HG02759 (cell line): ENCODE data around the gene CELSR1.

Experiments
- ATAC-seq: cut with Tn5 transposase; IDR thresholded peaks from one replicate; pipeline ENCODE4 v1.9.1; 2021; ENCODE audit warnings: mild to moderate bottlenecking, moderate library complexity; ENCODE audit not compliant: unreplicated experiment

The CELSR1 gene

GRCh38 chr22:46535876-46536536, 1.4 kb downstream of the CELSR1 start:
- no peak for ATAC-seq

GRCh38 chr22:46534901-46535630, 2.4 kb downstream of the CELSR1 start:
- no peak for ATAC-seq

GRCh38 chr22:46534177-46534776, 3.1 kb downstream of the CELSR1 start:
- ATAC-seq: no peak

DNA sequence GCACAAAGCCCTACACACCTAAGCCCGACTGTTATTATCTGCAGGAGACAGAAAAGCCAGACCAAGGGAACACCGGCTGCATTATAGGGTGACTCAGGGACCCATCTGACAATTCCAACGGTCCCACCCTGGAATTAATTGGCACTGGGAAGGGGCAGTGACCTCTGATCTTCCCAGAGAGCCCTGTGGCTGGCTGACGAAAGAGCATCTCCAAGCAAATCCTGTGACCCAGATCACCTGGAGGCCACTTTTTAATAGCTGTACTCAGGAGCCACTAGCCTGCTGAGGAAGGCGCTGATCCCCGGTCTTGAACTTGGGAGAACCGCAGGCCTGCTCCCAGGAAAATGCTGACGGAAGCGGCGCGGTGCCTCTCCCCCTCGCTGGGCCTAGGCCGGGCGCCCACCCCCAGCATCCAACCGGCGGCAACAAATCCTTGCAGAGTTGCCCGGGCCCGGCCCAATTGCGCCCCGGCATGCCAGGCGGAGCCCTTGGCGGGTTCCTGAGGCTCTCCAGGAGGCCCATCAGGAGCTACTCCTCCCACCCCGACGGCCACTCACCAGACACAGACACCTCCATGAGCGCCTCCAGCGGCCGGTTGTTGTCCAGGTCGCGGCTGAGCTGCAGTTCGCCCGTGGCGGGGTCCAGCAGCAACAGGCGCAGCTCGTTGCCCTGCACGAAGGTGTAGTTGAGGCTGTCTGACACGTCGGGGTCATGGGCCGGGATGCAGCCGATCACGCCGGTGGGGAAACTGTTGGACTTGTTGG, 4.2 kb downstream of the CELSR1 start:
- ATAC-seq: no peak

DNA sequence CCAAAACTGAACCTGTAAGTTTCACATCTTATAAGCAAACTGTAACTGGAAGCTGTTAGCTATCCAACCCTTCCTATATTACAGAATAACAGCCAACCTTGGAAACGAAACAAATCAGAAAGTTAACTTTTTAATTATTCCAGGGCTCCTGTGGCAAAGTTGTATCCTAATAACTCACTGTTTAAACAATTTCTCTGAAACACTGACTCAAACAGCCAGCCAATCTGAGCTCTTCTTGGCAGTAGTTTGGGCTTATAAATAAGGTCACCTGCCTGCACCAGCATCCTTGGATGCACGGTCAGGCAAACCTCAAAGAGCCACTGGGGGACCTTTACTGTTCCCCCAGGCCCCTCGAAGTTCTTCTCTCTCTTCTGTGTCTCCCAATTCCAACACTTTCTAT, 5.0 kb downstream of the CELSR1 start:
- ATAC-seq: no peak

GRCh38 chr22:46531581-46532175, 5.7 kb downstream of the CELSR1 start:
- no peak for ATAC-seq

- no peak for ATAC-seq
Observed at GRCh38 chr22:46528121-46528610, 9.3 kb downstream of the CELSR1 start.

- no peak for ATAC-seq
Observed at GRCh38 chr22:46526244-46526839, 11.1 kb downstream of the CELSR1 start.

- no peak for ATAC-seq
Observed at GRCh38 chr22:46525389-46526243, 11.8 kb downstream of the CELSR1 start.

- ATAC-seq: no peak
Observed at GRCh38 chr22:46524203-46524740, 13.1 kb downstream of the CELSR1 start.

GRCh38 chr22:46522797-46523196, 14.6 kb downstream of the CELSR1 start:
- ATAC-seq: no peak

DNA sequence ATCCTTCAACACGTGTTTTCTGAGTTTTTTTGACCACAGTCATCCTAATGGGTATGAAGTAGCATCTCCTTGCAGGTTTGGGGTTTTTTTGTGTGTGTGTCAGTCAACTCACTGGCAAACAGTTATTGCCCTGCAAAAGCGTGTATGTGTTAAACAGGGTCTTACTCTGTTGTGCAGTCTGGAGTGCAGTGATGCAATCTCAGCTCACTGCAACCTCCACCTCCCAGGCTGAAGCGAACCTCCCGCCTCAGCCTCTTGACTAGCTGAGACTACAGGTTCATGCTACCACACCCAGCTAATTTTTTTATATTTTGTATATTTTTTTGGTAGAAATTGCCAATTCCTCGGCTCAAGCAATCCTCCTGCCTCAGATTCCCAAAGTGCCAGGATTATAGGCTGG, 15.4 kb downstream of the CELSR1 start:
- no peak for ATAC-seq

GRCh38 chr22:46520880-46521279, 16.5 kb downstream of the CELSR1 start:
- ATAC-seq: no peak

- ATAC-seq: no peak
Observed at GRCh38 chr22:46519377-46519776, 18.0 kb downstream of the CELSR1 start.

GRCh38 chr22:46518542-46519325, 18.7 kb downstream of the CELSR1 start:
- no peak for ATAC-seq

GRCh38 chr22:46518038-46518437, 19.4 kb downstream of the CELSR1 start:
- ATAC-seq: no peak

DNA sequence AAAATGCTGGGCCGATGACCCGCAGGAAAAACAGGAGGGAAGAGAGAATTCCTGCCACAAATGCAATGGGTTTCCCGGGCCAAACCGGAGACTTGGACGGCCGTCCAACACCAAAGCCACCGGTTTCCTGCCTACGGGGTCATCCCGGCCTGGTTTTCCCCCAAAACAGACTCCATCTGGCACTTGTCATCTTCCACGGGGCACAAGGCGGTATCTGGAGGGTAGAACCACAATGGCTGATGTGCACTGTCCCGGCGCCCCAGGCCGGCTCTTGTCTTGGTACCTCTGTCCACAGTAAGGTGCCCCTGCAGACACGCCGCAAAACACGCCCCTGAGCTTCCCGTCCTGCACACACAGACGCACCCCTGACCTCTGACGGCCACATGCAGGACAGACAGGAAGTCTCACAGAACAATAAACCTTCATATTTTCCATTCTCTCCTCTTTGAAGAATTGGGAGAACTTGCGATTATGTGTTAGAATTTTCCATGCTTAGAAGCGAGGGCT, 20.1 kb downstream of the CELSR1 start:
- no peak for ATAC-seq

DNA sequence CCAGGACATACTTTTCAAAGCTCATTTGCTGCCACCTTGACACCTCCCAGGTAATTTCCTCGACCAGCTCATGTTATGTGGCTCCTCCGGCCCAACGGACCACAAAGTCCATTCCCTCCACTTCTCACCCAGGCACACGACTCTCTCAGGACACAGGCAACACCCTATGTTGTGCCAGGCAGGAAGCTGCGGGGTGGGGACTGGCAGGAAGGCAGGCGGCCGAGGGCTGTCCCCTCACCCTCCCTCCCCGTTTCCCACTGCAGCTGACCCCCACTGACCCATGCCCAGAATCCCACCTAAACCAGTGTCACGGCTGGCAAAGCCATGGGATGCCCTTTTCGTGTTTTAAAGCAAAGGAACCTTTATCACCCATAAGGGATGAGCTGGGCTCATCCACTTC, 20.8 kb downstream of the CELSR1 start:
- no peak for ATAC-seq
